Chondrocyte (in vitro differentiated cells): Measurements from ENCODE around the gene KRTAP27-1. TPM values are rescaled to one million over a fixed set of nuclear protein-coding genes. Genes with fewer than 3 reads are reported as not detected.

ENCODE experiments used
- DNase-seq: peaks from one replicate; pipeline ENCODE4 v3.0.0; 2021; ENCODE audit warnings: mixed read lengths, low spot score
- H3K27ac Mint-ChIP-seq: one replicate; pipeline ENCODE4 v1.8.0; 2021; ENCODE audit warnings: mild to moderate bottlenecking, moderate library complexity, mixed read lengths; ENCODE audit not compliant: unreplicated experiment
- H3K27me3 Mint-ChIP-seq: 2 replicates; pipeline ENCODE4 v1.8.0; 2021; ENCODE audit warnings: low read depth, mixed read lengths
- H3K36me3 Mint-ChIP-seq: 2 replicates; pipeline ENCODE4 v1.8.0; 2021; ENCODE audit warnings: low read depth, mixed read lengths
- H3K4me1 Mint-ChIP-seq: 2 replicates; pipeline ENCODE4 v1.8.0; 2021; ENCODE audit warnings: low read depth, mild to moderate bottlenecking, mixed read lengths
- H3K4me3 Mint-ChIP-seq: one replicate; pipeline ENCODE4 v1.8.0; 2021; ENCODE audit warnings: mild to moderate bottlenecking, moderate library complexity, mixed read lengths; ENCODE audit not compliant: unreplicated experiment
- H3K9me3 Mint-ChIP-seq: 2 replicates; pipeline ENCODE4 v1.8.0; 2021; ENCODE audit warnings: low read depth, mixed read lengths
- total RNA-seq: library from RNA; stranded (reverse); gene quantifications from 3 replicates; pipeline ENCODE4 v1.2.1, GENCODE V29; 2021
- TF ChIP-seq, protein P1 (sequence below): fragments of 200-600 bp; sonication (generic); IDR thresholded peaks from 2 replicates; pipeline ENCODE4 v1.5.0; 2021; ENCODE audit warnings: antibody characterized with exemption, mild to moderate bottlenecking, moderate library complexity

The KRTAP27-1 gene
- total RNA-seq, 1 donor from 2014 or later, result not detected

DNA sequence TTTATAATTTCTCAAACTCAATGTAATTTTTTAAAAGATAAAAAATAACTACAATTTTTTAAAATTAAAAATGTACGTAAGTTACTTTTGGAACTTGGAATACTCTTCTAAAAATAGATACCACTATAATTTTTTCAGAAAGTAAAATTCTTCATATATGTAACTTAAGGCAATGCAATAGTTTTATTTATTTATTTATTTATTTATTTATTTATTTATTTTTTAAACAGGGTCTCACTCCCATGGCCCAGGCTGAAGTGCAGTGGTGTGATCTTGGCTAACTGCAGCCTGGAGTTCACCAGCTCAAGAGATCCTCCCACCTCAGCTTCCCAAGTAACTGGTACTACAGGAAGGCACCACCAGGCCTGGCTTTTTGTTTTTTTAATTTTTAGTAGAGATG is 14.0 kb upstream of the KRTAP27-1 start:
- DNase-seq, result no peak
- no peak overlapping the region for H3K4me3 Mint-ChIP-seq
- H3K27me3 Mint-ChIP-seq, result peaks cover 3% of the 10 kb centered on the region
- no peak overlapping the region for H3K27ac Mint-ChIP-seq
- TF ChIP-seq, protein P1, sequence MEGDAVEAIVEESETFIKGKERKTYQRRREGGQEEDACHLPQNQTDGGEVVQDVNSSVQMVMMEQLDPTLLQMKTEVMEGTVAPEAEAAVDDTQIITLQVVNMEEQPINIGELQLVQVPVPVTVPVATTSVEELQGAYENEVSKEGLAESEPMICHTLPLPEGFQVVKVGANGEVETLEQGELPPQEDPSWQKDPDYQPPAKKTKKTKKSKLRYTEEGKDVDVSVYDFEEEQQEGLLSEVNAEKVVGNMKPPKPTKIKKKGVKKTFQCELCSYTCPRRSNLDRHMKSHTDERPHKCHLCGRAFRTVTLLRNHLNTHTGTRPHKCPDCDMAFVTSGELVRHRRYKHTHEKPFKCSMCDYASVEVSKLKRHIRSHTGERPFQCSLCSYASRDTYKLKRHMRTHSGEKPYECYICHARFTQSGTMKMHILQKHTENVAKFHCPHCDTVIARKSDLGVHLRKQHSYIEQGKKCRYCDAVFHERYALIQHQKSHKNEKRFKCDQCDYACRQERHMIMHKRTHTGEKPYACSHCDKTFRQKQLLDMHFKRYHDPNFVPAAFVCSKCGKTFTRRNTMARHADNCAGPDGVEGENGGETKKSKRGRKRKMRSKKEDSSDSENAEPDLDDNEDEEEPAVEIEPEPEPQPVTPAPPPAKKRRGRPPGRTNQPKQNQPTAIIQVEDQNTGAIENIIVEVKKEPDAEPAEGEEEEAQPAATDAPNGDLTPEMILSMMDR, result no peak
- H3K36me3 Mint-ChIP-seq, result no peaks in the 10 kb centered on the region
- peaks cover 4% of the 10 kb centered on the region for H3K4me1 Mint-ChIP-seq
- no peaks in the 10 kb centered on the region for H3K9me3 Mint-ChIP-seq

DNA sequence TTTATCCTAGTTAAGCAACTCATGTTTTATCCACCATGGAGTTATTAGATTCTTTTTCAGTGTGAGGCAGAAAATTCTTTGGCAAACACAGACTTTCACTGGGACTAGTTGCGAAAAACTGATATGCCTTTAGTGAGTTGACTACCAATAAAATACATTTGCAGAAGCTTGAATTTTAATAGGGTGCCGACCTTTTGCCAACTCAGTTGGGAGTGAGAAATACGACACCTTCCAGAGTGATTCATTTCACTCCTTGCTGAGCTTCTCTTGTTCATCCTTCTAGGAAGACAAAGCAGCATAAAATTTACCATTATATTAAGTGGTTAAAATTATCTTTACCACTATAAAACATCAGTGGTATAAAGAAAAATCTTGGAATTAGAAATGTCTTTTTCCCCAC is 12.1 kb upstream of the KRTAP27-1 start:
- TF ChIP-seq, protein P1, result no peak
- Mint-ChIP-seq H3K4me3 (no peak overlapping the region), H3K9me3 (peaks cover 5% of the 10 kb centered on the region), H3K4me1 (peaks cover 4% of the 10 kb centered on the region), H3K27ac (no peak overlapping the region), H3K27me3 (no peaks in the 10 kb centered on the region), H3K36me3 (no peaks in the 10 kb centered on the region)
- DNase-seq, result no peak

DNA sequence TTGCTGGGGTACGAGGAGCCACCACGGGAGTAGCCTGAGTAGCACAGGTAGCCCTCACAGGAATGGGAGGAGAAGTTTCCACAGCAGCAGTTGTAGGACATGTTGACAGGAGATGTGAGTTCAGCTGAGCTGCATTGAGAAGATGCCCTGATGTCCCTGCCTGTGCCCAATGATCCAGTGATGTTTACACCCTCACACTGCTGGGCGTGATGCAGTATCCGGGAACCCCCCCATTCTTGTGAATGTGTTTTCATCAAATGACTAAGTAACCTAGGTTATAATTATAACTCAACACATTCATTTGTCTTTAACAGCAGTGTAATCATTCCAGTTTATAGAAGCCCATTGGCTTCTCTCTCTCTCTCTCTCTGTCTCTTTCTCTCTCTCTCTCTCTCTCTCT is 11.0 kb upstream of the KRTAP27-1 start, which contains the start of gene KRTAP23-1:
TSS of gene KRTAP23-1 (minus strand) at position 101 of the 400 bp plus-strand sequence. CDS start at position 101, 0 bp downstream.
- no peak within 1 kb of the TSS for H3K4me3 Mint-ChIP-seq
- no peaks in the 10 kb centered on the region for H3K27me3 Mint-ChIP-seq
- TF ChIP-seq, protein P1, result no peak
- DNase-seq, result no peak
- peaks cover 5% of the 10 kb centered on the region for H3K9me3 Mint-ChIP-seq
- peak within 1 kb of the TSS; percentile 45 for H3K27ac Mint-ChIP-seq
- H3K36me3 Mint-ChIP-seq, result no peaks in the 10 kb centered on the region
- H3K4me1 Mint-ChIP-seq, result peaks cover 4% of the 10 kb centered on the region

DNA sequence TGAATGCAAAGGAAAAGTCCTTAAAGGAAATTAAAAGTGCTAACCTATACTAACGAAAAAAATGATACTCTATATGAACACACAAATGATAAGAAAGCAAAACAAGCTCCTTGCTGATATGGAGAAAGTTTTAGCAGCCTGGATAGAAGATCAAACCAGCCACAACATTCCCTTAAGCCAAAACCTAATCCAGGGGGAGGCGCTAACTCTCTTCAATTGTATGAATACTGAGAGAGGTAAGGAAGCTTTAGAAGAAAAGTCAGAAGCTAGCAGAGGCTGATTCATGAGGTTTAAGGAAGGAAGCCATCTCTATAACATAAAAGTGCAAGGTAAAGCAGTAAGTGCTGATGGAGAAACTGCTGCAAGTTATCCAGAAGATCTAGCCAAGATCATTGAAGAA is 7.5 kb upstream of the KRTAP27-1 start:
- peaks cover 5% of the 10 kb centered on the region for H3K9me3 Mint-ChIP-seq
- no peak overlapping the region for H3K4me3 Mint-ChIP-seq
- no peaks in the 10 kb centered on the region for H3K36me3 Mint-ChIP-seq

DNA sequence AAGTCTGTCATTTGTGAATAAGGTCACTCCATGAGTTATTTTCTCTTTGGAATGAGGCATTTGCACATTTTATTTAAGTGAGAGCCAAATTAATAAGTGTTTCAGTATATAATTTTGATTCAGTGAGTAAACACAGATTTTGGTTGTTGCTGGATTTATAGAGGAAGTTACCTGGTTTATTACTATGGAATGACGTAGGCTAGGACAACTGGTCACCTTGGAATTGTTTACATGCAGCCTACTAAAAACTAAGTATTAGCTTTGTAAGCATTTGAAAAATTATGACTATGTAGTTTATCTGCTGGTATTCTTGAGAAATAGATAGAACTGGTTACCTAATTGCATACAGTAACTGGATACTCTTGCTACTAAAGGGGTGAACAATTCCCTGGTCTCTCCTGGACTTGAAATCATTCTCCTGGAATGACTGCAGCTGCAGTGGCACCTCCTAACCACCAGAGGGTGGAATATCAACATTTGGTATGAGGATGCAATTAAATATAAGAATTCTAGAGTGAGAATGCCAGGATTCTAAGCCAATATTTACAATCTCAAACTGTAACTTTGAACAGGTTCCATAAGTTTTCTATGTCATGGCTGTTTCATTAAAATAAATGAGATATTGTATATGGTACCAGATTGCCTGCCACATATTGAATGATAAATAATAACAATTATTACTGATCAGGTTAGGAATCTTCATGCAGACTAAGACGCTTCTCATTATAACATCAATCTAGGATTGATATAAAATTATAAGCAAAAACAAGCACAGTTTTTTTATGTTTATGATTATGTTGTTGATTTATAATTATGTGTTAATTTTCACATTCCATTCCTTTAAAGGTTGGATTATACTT is 3.5 kb upstream of the KRTAP27-1 start:
- H3K27ac Mint-ChIP-seq, result no peak overlapping the region
- no peaks in the 10 kb centered on the region for H3K36me3 Mint-ChIP-seq
- H3K4me3 Mint-ChIP-seq, result no peak overlapping the region
- no peaks in the 10 kb centered on the region for H3K27me3 Mint-ChIP-seq
- H3K9me3 Mint-ChIP-seq, result peaks cover 3% of the 10 kb centered on the region
- peaks cover 22% of the 10 kb centered on the region for H3K4me1 Mint-ChIP-seq
- no peak for DNase-seq
- TF ChIP-seq, protein P1, result peak; percentile 90

More for the DNA sequence above, 7.5 kb upstream of the KRTAP27-1 start:
- TF ChIP-seq, protein P1, result no peak
- Mint-ChIP-seq H3K4me1 (peaks cover 4% of the 10 kb centered on the region), H3K27me3 (no peaks in the 10 kb centered on the region), H3K27ac (no peak overlapping the region)
- DNase-seq, result no peak
